PC-9 (cell line): ENCODE results near the gene ANKRD1. TPM values are rescaled to one million over a fixed set of nuclear protein-coding genes. Genes with fewer than 3 reads are reported as not detected.

Experiments
- BruUV-seq: library from RNA; stranded (reverse); fragments of 400-500 nt; replicated peaks from 2 replicates; lab custom pipeline; 2021; lab: Mats Ljungman, UMichigan
- CTCF ChIA-PET: fragments of 300-600 bp; sonication (Branson Sonifier 250); formaldehyde crosslinking; loops from one replicate; lab custom pipeline; 2022; ENCODE audit warnings: antibody characterized with exemption; lab: Charles Lee
- POLR2A ChIA-PET: fragments of 300-600 bp; sonication (Branson Sonifier 250); formaldehyde crosslinking; loops from one replicate; lab custom pipeline; 2022; ENCODE audit warnings: antibody characterized with exemption; ENCODE audit not compliant: unreplicated experiment; lab: Charles Lee
- DNase-seq, 2 experiments: peaks; one replicate each; pipeline versions ENCODE4 v3.0.0 to v3.0.0-alpha.2; 2015 to 2022; ENCODE audit warnings: mixed read lengths in 1 of 2
- H2AFZ ChIP-seq: fragments of 200-600 bp; sonication (generic); 2 replicates; pipeline ENCODE4 v1.8.1; 2017; ENCODE audit warnings: antibody characterized with exemption
- H3F3A ChIP-seq: fragments of 200-600 bp; sonication (generic); 2 replicates; pipeline ENCODE4 v1.8.1; 2017; ENCODE audit warnings: antibody characterized with exemption, mild to moderate bottlenecking, low read depth; ENCODE audit not compliant: insufficient read depth
- H3K27ac ChIP-seq: fragments of 200-600 bp; sonication (generic); 2 replicates; pipeline ENCODE4 v1.6.1; 2016; ENCODE audit warnings: mixed run types
- H3K27me3 ChIP-seq: fragments of 200-600 bp; sonication (generic); 2 replicates; pipeline ENCODE4 v1.6.1; 2016; ENCODE audit warnings: low read depth, mixed run types; ENCODE audit not compliant: insufficient read depth
- H3K36me3 ChIP-seq: fragments of 200-600 bp; sonication (generic); 2 replicates; pipeline ENCODE4 v1.6.1; 2016; ENCODE audit warnings: low read depth, mixed run types
- H3K4me1 ChIP-seq: fragments of 200-600 bp; sonication (generic); replicated peaks from 2 replicates; pipeline ENCODE4 v1.6.1; 2016; ENCODE audit warnings: mixed run types; ENCODE audit not compliant: insufficient read depth
- H3K4me2 ChIP-seq: fragments of 200-600 bp; sonication (generic); 2 replicates; pipeline ENCODE4 v1.6.1; 2017; ENCODE audit warnings: mixed run types
- H3K4me3 ChIP-seq: fragments of 200-600 bp; sonication (generic); 2 replicates; pipeline ENCODE4 v1.6.1; 2016; ENCODE audit warnings: mixed run types
- H3K79me2 ChIP-seq: fragments of 200-600 bp; sonication (generic); 2 replicates; pipeline ENCODE4 v1.6.1; 2017; ENCODE audit warnings: low read depth, mixed run types
- H3K9me2 ChIP-seq: fragments of 200-600 bp; sonication (generic); 2 replicates; pipeline ENCODE4 v1.8.1; 2017; ENCODE audit warnings: mild to moderate bottlenecking; ENCODE audit not compliant: insufficient read depth
- H3K9me3 ChIP-seq: fragments of 200-600 bp; sonication (generic); 2 replicates; pipeline ENCODE4 v1.8.1; 2016; ENCODE audit warnings: low read depth; ENCODE audit not compliant: insufficient read depth
- H4K20me1 ChIP-seq: fragments of 200-600 bp; sonication (generic); 2 replicates; pipeline ENCODE4 v1.8.1; 2017; ENCODE audit not compliant: insufficient read depth
- CTCF ChIP-seq: fragments of 200-600 bp; sonication (generic); conservative IDR thresholded peaks from 2 replicates; pipeline ENCODE4 v1.6.1; 2017; ENCODE audit warnings: mixed run types, antibody characterized with exemption, mild to moderate bottlenecking, moderate library complexity
- EZH2 ChIP-seq: fragments of 200-600 bp; sonication (generic); IDR thresholded peaks from 2 replicates; pipeline ENCODE4 v1.8.0; 2017; ENCODE audit warnings: antibody characterized with exemption, low read depth
- intact Hi-C: fragments of 100-400 bp; cut with micrococcal nuclease; formaldehyde crosslinking; loops from one replicate; pipeline ENCODE4 v1.10.0; 2022; ENCODE audit not compliant: unreplicated experiment
- total RNA-seq: library from RNA; stranded (reverse); gene quantifications from 2 replicates; pipeline ENCODE4 v1.2.3, GENCODE V29; 2021

The ANKRD1 gene
- total RNA-seq, 1 experiment from 2014 or later, result 6.7 TPM

GRCh38 chr10:90925079-90926029 lies 4.5 kb upstream of the ANKRD1 start:
- Histone ChIP-seq H3K27ac (no peak overlapping the region), H3F3A (peaks cover 37% of the 10 kb centered on the region), H3K27me3 (no peaks in the 10 kb centered on the region), H3K9me2 (0 out of 2 replicates have a peak, but pooled peaks cover 8% of the 10 kb centered on the region), H4K20me1 (no peaks in the 10 kb centered on the region), H3K36me3 (no peaks in the 10 kb centered on the region), H2AFZ (no peak overlapping the region), H3K4me1 (peaks cover 43% of the 10 kb centered on the region), H3K9me3 (no peaks in the 10 kb centered on the region), H3K4me2 (no peak overlapping the region), H3K4me3 (no peak overlapping the region), H3K79me2 (0 out of 2 replicates have a peak, but pooled peaks cover 4% of the 10 kb centered on the region)
- no TSS peak for BruUV-seq
- intact Hi-C loops, result no loop called here
- ChIA-PET CTCF (no interaction called here), POLR2A (no interaction called here)
- TF ChIP-seq EZH2, result no peak
- TF ChIP-seq CTCF, result no peak
- DNase-seq, result no peak

- Histone ChIP-seq H3K4me1 (peaks cover 43% of the 10 kb centered on the region), H3K4me2 (no peak overlapping the region), H4K20me1 (no peaks in the 10 kb centered on the region), H3K9me3 (no peaks in the 10 kb centered on the region), H3K79me2 (peaks cover 7% of the 10 kb centered on the region; the same call in 1 of the 2 replicates), H3K27ac (no peak overlapping the region), H2AFZ (no peak overlapping the region), H3K9me2 (0 out of 2 replicates have a peak, but pooled peaks cover 8% of the 10 kb centered on the region), H3F3A (peaks cover 29% of the 10 kb centered on the region), H3K4me3 (no peak overlapping the region), H3K36me3 (no peaks in the 10 kb centered on the region), H3K27me3 (no peaks in the 10 kb centered on the region)
- ChIA-PET CTCF (no interaction called here), POLR2A (no interaction called here)
- TF ChIP-seq CTCF (no peak), EZH2 (no peak)
- intact Hi-C loops, result no loop called here
- BruUV-seq, result no TSS peak
- no peak for DNase-seq
Observed at GRCh38 chr10:90924552-90924951, 3.7 kb upstream of the ANKRD1 start.

DNA sequence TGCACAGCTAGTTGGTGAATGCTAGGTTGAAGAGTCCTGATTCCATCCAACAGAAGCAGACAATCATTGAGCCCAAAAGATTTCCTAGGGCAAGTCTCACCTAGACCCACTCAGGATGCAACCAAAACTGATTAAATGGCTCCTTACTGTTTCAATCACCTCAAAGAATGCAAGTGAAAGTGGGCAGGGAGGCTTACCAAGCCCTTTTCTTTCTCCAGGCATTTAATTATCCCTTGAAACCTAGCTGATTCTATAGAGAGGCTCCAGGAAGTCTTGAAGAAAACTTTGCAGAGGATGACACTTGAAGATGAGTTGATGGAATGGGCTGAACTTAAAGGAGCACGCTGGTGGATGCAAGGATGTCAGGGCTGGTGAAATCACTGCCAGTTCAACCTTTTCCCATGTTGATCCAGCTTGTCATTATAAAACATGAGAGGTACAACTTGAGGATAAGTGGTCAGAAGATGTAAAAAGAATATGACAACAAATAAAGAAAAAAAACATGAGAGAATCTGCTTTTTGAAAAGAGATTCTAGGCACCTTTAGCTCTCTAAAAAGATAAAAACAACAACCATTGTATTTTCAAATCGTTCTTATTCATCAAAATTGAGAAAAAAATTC lies 2.3 kb upstream of the ANKRD1 start:
- ChIA-PET CTCF (no interaction called here), POLR2A (interaction anchor here (0.6 kb wide), 1 partner anchor 464 kb away, joined by 6 read pairs; no protein-coding TSS in a partner anchor)
- BruUV-seq, result no TSS peak
- no peaks in the 10 kb centered on the region for H3K27me3 ChIP-seq
- peaks cover 35% of the 10 kb centered on the region for H3K4me1 ChIP-seq
- H3K9me2 ChIP-seq, result 0 out of 2 replicates have a peak, but pooled peaks cover 2% of the 10 kb centered on the region
- H3F3A ChIP-seq, result peaks cover 16% of the 10 kb centered on the region
- H3K4me3 ChIP-seq, result no peak overlapping the region
- TF ChIP-seq EZH2 (no peak), CTCF (no peak)
- intact Hi-C loops, result no loop called here
- H2AFZ ChIP-seq, result no peak overlapping the region
- no peak for DNase-seq
- H3K27ac ChIP-seq, result no peak overlapping the region
- no peak overlapping the region for H3K4me2 ChIP-seq
- H3K9me3 ChIP-seq, result no peaks in the 10 kb centered on the region
- 0 out of 2 replicates have a peak, but pooled peaks cover 4% of the 10 kb centered on the region for H3K36me3 ChIP-seq
- no peaks in the 10 kb centered on the region for H4K20me1 ChIP-seq
- H3K79me2 ChIP-seq, result peaks cover 7% of the 10 kb centered on the region; the same call in 1 of the 2 replicates
